ENCODE data around the gene MMD.
"Not testable (repeated sequence)": the region's sequence is repeated elsewhere in the genome, so short reads cannot be mapped to it uniquely, and the experiment has no call there.

The MMD gene, protein sequence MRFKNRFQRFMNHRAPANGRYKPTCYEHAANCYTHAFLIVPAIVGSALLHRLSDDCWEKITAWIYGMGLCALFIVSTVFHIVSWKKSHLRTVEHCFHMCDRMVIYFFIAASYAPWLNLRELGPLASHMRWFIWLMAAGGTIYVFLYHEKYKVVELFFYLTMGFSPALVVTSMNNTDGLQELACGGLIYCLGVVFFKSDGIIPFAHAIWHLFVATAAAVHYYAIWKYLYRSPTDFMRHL

GRCh38 chr17:55421179-55421934, at the start of gene MMD:
TSS of gene MMD (minus strand) at chr17:55421835. CDS start at chr17:55421695, 140 bp downstream.
- peak; percentile 64 for DNase-seq (ENCODE audit: low read depth, low spot score)

- DNase-seq (ENCODE audit: low read depth, low spot score) = peak; percentile 53
Observed at GRCh38 chr17:55466671-55467070, 45.0 kb upstream of the MMD start.

- DNase-seq (ENCODE audit: low read depth, low spot score) = not testable (repeated sequence)
Observed at GRCh38 chr17:55465771-55466170, 44.1 kb upstream of the MMD start.

- DNase-seq (ENCODE audit: low read depth, low spot score) = no peak
Observed at GRCh38 chr17:55463600-55463999, 42.0 kb upstream of the MMD start.

DNA sequence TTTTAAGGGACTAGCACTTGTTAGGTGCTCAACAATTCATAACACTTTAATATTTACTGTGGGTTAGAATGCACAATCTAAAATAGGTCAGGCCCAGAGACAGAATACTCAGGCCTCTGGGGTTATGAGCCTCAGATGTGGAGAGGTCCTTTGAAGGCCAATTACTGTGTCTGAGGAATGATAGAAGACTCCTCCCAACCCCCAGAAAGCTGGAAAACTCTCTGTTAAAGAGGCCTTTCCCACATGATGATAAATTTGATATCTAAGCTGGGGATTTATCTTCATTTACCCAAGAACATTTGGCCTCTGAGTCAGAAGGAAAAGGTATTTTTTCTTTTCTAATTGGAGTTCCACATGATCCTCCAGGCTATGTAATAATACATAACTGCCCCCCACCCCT, 41.1 kb upstream of the MMD start:
- DNase-seq (ENCODE audit: low read depth, low spot score) = no peak

GRCh38 chr17:55462234-55462633, 40.6 kb upstream of the MMD start:
- no peak for DNase-seq (ENCODE audit: low read depth, low spot score)

- no peak for DNase-seq (ENCODE audit: low read depth, low spot score)
Observed at GRCh38 chr17:55458978-55459377, 37.3 kb upstream of the MMD start.

GRCh38 chr17:55458287-55458900, 36.8 kb upstream of the MMD start:
- DNase-seq (ENCODE audit: low read depth, low spot score) = no peak

DNA sequence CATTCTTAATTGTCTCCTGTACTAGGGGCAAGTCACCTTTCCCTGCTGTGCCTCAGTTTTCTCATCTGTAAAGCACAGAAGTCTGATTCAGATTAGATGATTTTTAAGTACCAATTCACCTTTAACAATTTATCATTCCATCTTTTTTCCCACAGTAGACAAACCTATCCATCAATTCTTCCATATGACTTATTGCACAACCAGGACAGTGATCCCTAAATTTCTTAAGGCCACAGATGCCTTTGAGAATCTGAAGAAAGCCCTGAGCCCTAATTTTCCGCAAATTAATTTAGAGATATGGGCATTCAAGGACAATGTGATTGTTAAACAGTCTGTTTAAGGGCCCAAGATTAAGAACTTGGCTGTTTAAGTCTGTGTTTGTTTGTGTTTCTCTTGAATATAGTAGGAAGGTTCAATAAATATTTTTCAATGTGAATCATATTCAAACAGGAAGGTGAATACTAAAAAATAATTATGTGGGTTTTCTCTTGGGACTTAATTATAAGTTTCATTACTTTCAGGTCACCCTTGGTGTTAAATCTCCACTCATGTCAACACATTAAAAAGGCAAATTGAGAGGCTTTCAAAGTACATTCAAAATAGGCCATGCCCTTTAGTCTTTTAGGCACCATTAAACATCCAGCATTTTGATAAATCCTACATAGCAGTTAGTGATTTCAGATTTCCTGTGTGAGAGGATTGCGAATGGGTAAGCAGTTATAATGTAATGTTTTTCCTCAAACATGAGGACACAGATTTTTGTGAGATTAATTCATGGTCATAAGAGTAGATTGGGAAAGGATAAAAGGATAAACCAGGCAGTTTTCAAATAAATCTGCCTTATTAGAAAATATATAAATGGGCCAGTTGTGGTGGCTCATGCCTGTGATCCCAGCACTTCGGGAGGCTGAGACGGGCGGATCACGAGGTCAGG, 34.9 kb upstream of the MMD start:
- DNase-seq (ENCODE audit: low read depth, low spot score) = no peak

GRCh38 chr17:55454906-55455474, 33.4 kb upstream of the MMD start:
- DNase-seq (ENCODE audit: low read depth, low spot score) = no peak

DNA sequence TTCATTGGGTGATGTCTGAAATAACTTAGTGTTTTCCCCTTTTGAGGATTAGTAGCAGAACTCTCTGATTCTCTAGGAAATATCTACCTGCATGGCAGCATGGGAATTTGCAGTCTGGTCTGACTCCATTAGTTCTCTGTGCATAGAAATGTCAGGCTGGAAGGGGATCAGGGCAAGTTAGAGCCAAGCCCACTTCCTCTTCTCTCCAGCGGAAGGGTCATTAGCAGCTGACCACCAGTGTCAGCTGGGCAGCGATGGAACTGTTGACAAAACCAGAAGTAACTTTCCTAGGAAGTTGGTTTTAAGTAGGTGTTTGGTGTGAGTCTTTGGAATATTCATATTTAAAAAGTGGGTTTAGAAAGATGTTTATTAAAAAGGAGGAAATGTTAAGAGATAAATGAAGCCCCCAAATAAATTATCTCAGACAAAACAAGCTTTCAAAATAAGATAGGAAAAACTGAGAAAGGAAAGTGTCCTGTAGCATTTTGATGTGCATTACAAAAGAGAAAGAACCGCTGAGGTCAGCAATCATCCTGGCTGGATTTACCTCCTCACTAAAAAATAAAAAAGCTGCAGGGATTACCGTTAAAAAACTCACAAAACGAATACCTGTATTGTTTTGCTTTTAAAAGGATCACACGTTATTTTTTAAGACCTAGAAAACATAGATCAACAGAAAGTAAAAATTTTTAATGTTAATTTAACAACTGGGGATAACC, 32.4 kb upstream of the MMD start:
- DNase-seq (ENCODE audit: low read depth, low spot score) = no peak

- DNase-seq (ENCODE audit: low read depth, low spot score) = no peak
Observed at GRCh38 chr17:55452139-55452790, 30.6 kb upstream of the MMD start.

DNA sequence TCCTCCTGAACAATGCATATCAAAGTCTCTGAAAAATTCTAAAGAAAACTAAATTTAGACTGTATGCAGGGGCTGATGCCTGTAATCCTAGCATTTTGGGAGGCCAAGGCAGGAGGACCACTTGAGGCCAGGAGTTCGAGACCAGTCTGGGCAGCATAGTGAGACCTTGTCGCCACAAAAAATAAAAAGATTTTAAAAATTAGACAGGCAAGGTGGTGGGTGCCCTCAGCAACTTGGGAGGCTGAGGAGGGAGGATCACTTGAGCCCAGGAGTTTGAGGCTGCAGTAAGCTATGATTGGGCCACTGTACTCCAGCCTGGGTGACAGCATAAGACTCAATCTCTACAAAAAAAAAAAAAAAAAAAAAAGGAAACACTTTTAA, 30.1 kb upstream of the MMD start:
- no peak for DNase-seq (ENCODE audit: low read depth, low spot score)

DNA sequence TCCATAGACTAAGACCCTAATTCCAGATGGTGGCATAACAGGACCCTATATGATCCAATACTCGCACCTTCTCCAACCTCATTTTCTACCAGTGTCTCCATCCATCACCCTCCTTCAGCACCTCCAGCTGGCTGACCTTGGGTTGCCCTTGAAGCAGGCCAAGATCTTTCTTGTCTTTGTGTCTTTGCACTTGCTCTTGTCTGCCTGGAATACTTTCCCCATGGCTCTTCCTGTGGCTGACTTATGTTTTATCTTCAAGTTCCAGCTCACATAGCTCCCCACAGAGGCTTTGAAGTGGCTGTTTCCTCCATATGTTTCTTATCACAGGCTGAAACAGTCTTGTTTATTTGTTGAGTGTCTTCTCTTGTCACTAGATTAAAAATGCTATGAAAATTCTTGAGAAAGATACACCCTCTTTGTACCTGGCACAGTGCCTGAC, 29.6 kb upstream of the MMD start:
- DNase-seq (ENCODE audit: low read depth, low spot score) = no peak

- DNase-seq (ENCODE audit: low read depth, low spot score) = no peak
Observed at GRCh38 chr17:55450232-55450825, 28.7 kb upstream of the MMD start.

DNA sequence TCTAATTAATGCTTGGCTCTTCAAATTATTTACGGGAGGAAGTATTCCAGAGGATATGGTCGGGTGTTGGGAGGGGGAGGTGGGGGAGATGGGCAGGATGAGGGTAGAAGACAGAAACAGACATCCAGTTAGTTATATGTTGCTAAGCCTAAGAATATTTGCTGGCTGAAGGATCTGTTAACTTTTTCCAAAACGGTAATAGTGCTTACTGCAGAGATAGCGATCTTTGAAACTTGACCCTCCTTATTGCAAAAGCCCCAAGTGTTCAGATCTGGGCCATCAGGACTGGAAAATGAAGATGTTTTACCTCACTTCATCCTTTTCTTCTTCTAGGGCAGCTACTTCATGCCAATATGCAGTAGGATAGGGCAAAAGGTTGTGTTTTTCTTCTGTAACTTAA, 27.0 kb upstream of the MMD start:
- no peak for DNase-seq (ENCODE audit: low read depth, low spot score)

DNA sequence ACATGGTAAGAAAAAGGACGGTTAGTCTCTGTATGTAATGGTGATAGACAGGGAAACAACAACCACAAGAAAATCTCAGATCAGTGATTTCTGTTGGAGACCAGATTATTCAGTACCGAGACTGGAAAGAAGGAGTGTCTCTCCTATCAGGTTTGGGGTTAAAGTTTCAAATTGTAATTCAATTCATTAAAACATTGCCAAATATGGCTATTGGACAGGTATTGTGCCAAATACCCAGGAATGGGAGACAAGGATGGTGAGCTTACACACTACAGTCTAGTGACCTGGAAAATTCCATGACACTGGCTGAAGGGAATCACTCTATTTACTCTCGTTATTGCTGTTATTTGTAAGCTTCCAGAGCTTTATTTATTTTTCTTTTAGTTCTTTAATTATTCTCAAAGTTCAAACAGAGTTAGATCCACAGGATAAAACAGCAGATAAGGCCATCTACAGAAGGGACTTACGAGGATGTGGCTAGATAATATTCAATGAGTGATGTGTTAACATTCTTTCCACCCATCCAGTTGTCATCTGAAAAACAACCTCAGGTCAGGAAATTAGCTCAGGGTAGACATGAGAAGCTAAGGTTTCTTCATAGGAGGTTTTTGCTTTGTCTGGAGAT, 25.1 kb upstream of the MMD start:
- no peak for DNase-seq (ENCODE audit: low read depth, low spot score)

DNA sequence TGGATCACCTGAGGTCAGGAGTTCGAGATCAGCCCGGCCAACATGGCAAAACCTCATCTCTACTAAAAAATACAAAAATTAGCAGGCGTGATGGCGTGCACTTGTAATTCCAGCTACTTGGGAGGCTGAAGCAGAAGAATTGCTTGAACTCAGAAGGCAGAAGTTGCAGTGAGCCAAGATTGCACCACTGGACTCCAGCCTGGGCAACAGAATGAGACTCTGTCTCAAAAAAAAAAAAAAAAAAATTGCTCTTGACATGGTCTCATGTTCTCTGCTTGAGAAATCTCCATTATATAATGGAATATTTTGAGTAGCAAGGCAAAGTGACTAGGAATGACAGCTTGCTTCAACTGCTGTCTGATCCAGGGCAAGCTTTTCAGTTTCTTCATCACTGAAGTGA, 24.4 kb upstream of the MMD start:
- not testable (repeated sequence) for DNase-seq (ENCODE audit: low read depth, low spot score)
